GM12865 (cell line): Measurements from ENCODE around the gene NALCN.

Source experiments
- DNase-seq: peaks from one replicate; pipeline ENCODE4 v3.0.0; 2010; ENCODE audit warnings: low read depth
- H3K4me3 ChIP-seq: 2 replicates; pipeline ENCODE4 v1.5.1; 2011; ENCODE audit warnings: mild to moderate bottlenecking, low read depth, low read length, control low read depth
- CTCF ChIP-seq: IDR thresholded peaks from 2 replicates; pipeline ENCODE4 v1.5.1; 2011; ENCODE audit warnings: low read length, control low read depth, low read depth, inconsistent platforms; ENCODE audit not compliant: insufficient read depth; ENCODE audit errors: missing control alignments

Gene NALCN

GRCh38 chr13:101209206-101209893, 207.0 kb downstream of the NALCN start:
- no peak overlapping the region for H3K4me3 ChIP-seq
- no peak for DNase-seq
- TF ChIP-seq CTCF, result no peak

- no peak for TF ChIP-seq CTCF
- peak; percentile 8 for DNase-seq
- H3K4me3 ChIP-seq, result no peak overlapping the region
Observed at GRCh38 chr13:101205408-101205807, 210.9 kb downstream of the NALCN start.

- H3K4me3 ChIP-seq, result no peak overlapping the region
- no peak for DNase-seq
- no peak for TF ChIP-seq CTCF
Observed at GRCh38 chr13:101204270-101205020, 211.9 kb downstream of the NALCN start.

- DNase-seq, result no peak
- no peak for TF ChIP-seq CTCF
- no peak overlapping the region for H3K4me3 ChIP-seq
Observed at GRCh38 chr13:101202590-101202989, 213.7 kb downstream of the NALCN start.

- DNase-seq, result no peak
- no peak for TF ChIP-seq CTCF
- no peak overlapping the region for H3K4me3 ChIP-seq
Observed at GRCh38 chr13:101190976-101191375, 225.3 kb downstream of the NALCN start.

- no peak for DNase-seq
Observed at GRCh38 chr13:101190337-101190736, 226.0 kb downstream of the NALCN start.

More at GRCh38 chr13:101190337-101190736, 226.0 kb downstream of the NALCN start:
- no peak for TF ChIP-seq CTCF
- no peak overlapping the region for H3K4me3 ChIP-seq
